Thyroid gland (tissue), 4 donors: ENCODE data around the gene UBE2R2.
"Not testable (repeated sequence)": the region's sequence is repeated elsewhere in the genome, so short reads cannot be mapped to it uniquely, and the experiment has no call there.

Source experiments
- CTCF ChIP-seq, 6 experiments: fragments of 200-600 bp in 3 of 6; fragments of 450-650 bp in 3 of 6; sonication (generic) in 3 of 6; IDR thresholded peaks; one replicate each; pipeline ENCODE4 v1.5.1; 2016 to 2019; ENCODE audit warnings: antibody characterized with exemption in 6 of 6, mild to moderate bottlenecking in 2 of 6, inconsistent platforms in 1 of 6, moderate library complexity in 1 of 6
- POLR2A ChIP-seq, 2 donors: fragments of 450-650 bp; IDR thresholded peaks; one replicate each; pipeline ENCODE4 v1.6.1; 2017; ENCODE audit warnings: antibody characterized with exemption in 2 of 2, mild to moderate bottlenecking in 2 of 2, moderate library complexity in 1 of 2

GRCh38 chr9:33807156-33807555, 9.8 kb upstream of the UBE2R2 start:
- not testable (repeated sequence) for TF ChIP-seq POLR2A, CTCF (IDR thresholded peaks at IDR 0.05)
